ENCODE data around the gene GLB1L3. TPM values are rescaled to one million over a fixed set of nuclear protein-coding genes. Genes with fewer than 3 reads are reported as not detected.

The GLB1L3 gene
- total RNA-seq, 1 experiment from 2014 or later: not detected

DNA sequence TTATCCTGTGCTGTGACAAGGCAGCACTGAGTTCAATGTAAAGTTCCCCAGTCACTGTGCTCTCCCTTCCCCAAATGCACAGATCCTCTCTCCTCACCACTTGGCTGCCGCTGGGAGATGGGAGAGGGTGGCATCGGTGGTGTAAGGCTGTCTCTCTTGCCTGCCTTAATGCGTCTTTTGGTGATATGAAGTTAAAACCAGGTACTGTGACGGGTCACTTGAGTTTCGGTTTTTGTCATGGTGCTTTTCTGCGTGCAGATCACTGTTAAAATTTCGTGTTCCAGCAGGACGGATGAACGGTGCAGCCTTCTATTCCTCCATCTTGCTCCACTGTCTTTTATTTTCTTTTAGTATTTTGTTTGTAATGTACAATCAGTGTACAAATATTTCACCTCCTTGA is 74.2 kb downstream of the GLB1L3 start (continued):
- TF ChIP-seq TCF7L2 (IDR thresholded peaks at IDR 0.05; ENCODE audit: borderline replicate concordance, extremely low read depth, insufficient read depth, insufficient read length): no peak
- no peak for TF ChIP-seq SP1 (IDR thresholded peaks at IDR 0.05; ENCODE audit: low read depth)
- TF ChIP-seq POLR2A (IDR thresholded peaks at IDR 0.05; ENCODE audit: borderline replicate concordance, extremely low read depth, insufficient read depth, insufficient read length): no peak
- TF ChIP-seq CEBPB (IDR thresholded peaks at IDR 0.05; ENCODE audit: low read depth): no peak
- TF ChIP-seq ZFX (IDR thresholded peaks at IDR 0.05): no peak

DNA sequence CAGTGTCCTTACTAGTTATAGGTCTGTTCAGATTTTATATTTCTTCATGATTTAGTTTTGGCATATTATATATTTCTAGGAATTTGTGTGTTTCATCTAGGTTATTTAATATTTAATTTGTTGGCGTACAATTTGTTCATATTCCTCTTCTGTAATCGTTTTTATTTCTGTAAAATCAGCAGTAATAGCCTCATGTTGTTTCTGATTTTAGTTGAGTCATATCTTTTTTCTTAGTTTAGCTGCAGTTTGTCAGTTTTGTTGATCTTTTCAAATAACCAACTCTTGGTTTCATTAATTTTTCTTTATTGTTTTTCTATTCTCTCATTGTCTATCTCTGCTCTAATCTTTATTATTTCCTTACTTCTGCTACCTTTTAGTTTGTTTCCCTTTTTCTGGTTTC is 75.9 kb downstream of the GLB1L3 start:
- H3K4me2 ChIP-seq (ENCODE audit: low read length): no peak overlapping the region
- ATAC-seq: no peak
- no peaks in the 10 kb centered on the region for H3K27me3 ChIP-seq (ENCODE audit: insufficient read depth, low read length)
- H4K20me1 ChIP-seq (ENCODE audit: insufficient read depth): no peaks in the 10 kb centered on the region
- no peaks in the 10 kb centered on the region for H3K9me2 ChIP-seq (ENCODE audit: insufficient read depth)
- no TSS peak for BruUV-seq (replicated peaks)
- H3K27ac ChIP-seq (ENCODE audit: low read depth, low read length): no peak overlapping the region
- no peaks in the 10 kb centered on the region for H3K4me1 ChIP-seq (ENCODE audit: control insufficient read depth in 1 of 2, insufficient read depth in 2 of 2, low read length in 2 of 2)
- H3K9ac ChIP-seq (ENCODE audit: low read length): no peak overlapping the region
- RAD21 ChIA-PET (ENCODE audit: low non-redundant PET in 1 of 2, low total read pairs in 2 of 2, uncharacterized antibody in 2 of 2, unreplicated experiment in 2 of 2): no interaction called here
- CTCF ChIA-PET: no interaction called here
- TF ChIP-seq CBX3 (IDR thresholded peaks at IDR 0.05; ENCODE audit: low read depth) (no peak), EZH2 (IDR thresholded peaks at IDR 0.05) (no peak), POLR2AphosphoS5 (IDR thresholded peaks at IDR 0.05; ENCODE audit: low read depth, low read length) (no peak), ZFX (IDR thresholded peaks at IDR 0.05) (no peak), ZNF274 (IDR thresholded peaks at IDR 0.05; ENCODE audit: low read depth, low read length) (no peak), ELF1 (IDR thresholded peaks at IDR 0.05; ENCODE audit: borderline replicate concordance, low read depth) (no peak), SP1 (IDR thresholded peaks at IDR 0.05; ENCODE audit: low read depth) (no peak), SIN3A (IDR thresholded peaks at IDR 0.05; ENCODE audit: low read depth) (no peak), YY1 (IDR thresholded peaks at IDR 0.05; ENCODE audit: extremely low read depth, insufficient replicate concordance, low read depth, low read length) (no peak)
- TF ChIP-seq, protein P1, sequence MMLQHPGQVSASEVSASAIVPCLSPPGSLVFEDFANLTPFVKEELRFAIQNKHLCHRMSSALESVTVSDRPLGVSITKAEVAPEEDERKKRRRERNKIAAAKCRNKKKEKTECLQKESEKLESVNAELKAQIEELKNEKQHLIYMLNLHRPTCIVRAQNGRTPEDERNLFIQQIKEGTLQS (IDR thresholded peaks at IDR 0.05): no peak
- intact Hi-C loops (cut with micrococcal nuclease): no loop called here
- no peaks in the 10 kb centered on the region for H3K79me2 ChIP-seq (ENCODE audit: insufficient read depth, low read length)
- H3K4me3 ChIP-seq (replicated peaks in 1 of 2; ENCODE audit: low read depth in 1 of 2, low read length in 2 of 2): no peak overlapping the region
- DNase-seq (ENCODE audit: low read depth, low spot score): no peak
- POLR2A ChIA-PET: no interaction called here
- no peaks in the 10 kb centered on the region; a peak in 1 of 4 replicates for H3K36me3 ChIP-seq (ENCODE audit: control insufficient read depth in 1 of 2, insufficient read depth in 2 of 2, low read length in 2 of 2)
- no peak overlapping the region for H2AFZ ChIP-seq (ENCODE audit: low read depth, low read length, poor library complexity, severe bottlenecking)
- no peaks in the 10 kb centered on the region for H3K9me3 ChIP-seq (ENCODE audit: control insufficient read depth in 1 of 2, insufficient read depth in 1 of 2, low read depth in 1 of 2, low read length in 2 of 2)
